CD4-positive, alpha-beta T cell (primary cell): ENCODE data around the gene PKD2. TPM values are rescaled to one million over a fixed set of nuclear protein-coding genes. Genes with fewer than 3 reads are reported as not detected.

Experiments used
- ATAC-seq: fragments of 200-7000 bp; cut with Tn5 transposase; one replicate; pipeline ENCODE4 v1.10.0; 2022; ENCODE audit warnings: mild to moderate bottlenecking; ENCODE audit not compliant: poor library complexity
- CTCF ChIA-PET: fragments of 350-600 bp; sonication (Branson Sonifier 250); formaldehyde crosslinking; loops from one replicate; lab custom pipeline; 2021; ENCODE audit warnings: antibody characterized with exemption, inconsistent platforms; lab: Charles Lee
- POLR2A ChIA-PET: fragments of 350-600 bp; sonication (Branson Sonifier 250); formaldehyde crosslinking; loops from one replicate; lab custom pipeline; 2021; ENCODE audit warnings: antibody characterized with exemption, inconsistent platforms; lab: Charles Lee
- DNase-seq, 14 experiments: peaks; one replicate each; pipeline ENCODE4 v3.0.0-alpha.2; 2013 to 2020; ENCODE audit warnings: mixed read lengths in 2 of 14
- H3K27ac ChIP-seq, 2 donors: one replicate each; pipeline versions ENCODE4 v1.5.1 to v1.7.0; 2013; ENCODE audit warnings: low read length in 2 of 2, low read depth in 1 of 2, mild to moderate bottlenecking in 1 of 2
- H3K27me3 ChIP-seq, 2 experiments: 1 replicate in 1 of 2; 2 replicates in 1 of 2; pipeline versions ENCODE4 v1.6.1 to v1.7.0; 2013; ENCODE audit warnings: low read length in 2 of 2, control low read depth in 1 of 2, mild to moderate bottlenecking in 1 of 2, moderate library complexity in 1 of 2; ENCODE audit not compliant: insufficient read depth in 2 of 2, control insufficient read depth in 1 of 2
- H3K36me3 ChIP-seq: one replicate; pipeline ENCODE4 v1.6.1; 2013; ENCODE audit warnings: low read length, control low read depth; ENCODE audit not compliant: insufficient read depth
- H3K4me1 ChIP-seq: one replicate; pipeline ENCODE4 v1.6.1; 2013; ENCODE audit warnings: low read length, control low read depth; ENCODE audit not compliant: insufficient read depth
- H3K4me3 ChIP-seq: one replicate; pipeline ENCODE4 v1.5.1; 2013; ENCODE audit warnings: mild to moderate bottlenecking, low read length, moderate library complexity
- H3K9me3 ChIP-seq, 2 experiments: 1 replicate in 1 of 2; 2 replicates in 1 of 2; pipeline versions ENCODE4 v1.6.1 to v1.7.0; 2013; ENCODE audit warnings: low read length in 2 of 2, mild to moderate bottlenecking in 2 of 2, control low read depth in 1 of 2, moderate library complexity in 1 of 2; ENCODE audit not compliant: control insufficient read depth in 1 of 2, insufficient read depth in 1 of 2
- H3K27ac Mint-ChIP-seq: one replicate; pipeline ENCODE4 v1.8.0; 2020; ENCODE audit warnings: mixed read lengths
- H3K27me3 Mint-ChIP-seq: one replicate; pipeline ENCODE4 v1.8.0; 2021; ENCODE audit warnings: mixed read lengths
- H3K36me3 Mint-ChIP-seq: one replicate; pipeline ENCODE4 v1.8.0; 2021; ENCODE audit warnings: low read depth, mixed read lengths
- H3K4me1 Mint-ChIP-seq: one replicate; pipeline ENCODE4 v1.8.0; 2021; ENCODE audit warnings: low read depth, mixed read lengths
- H3K4me3 Mint-ChIP-seq: one replicate; pipeline ENCODE4 v1.8.0; 2020; ENCODE audit warnings: mild to moderate bottlenecking, mixed read lengths
- H3K9me3 Mint-ChIP-seq: one replicate; pipeline ENCODE4 v1.8.0; 2020; ENCODE audit warnings: mixed read lengths
- CTCF ChIP-seq: fragments of 200-600 bp; IDR thresholded peaks from one replicate; pipeline ENCODE4 v1.8.0; 2022; ENCODE audit warnings: antibody characterized with exemption, mild to moderate bottlenecking
- intact Hi-C, 2 experiments: fragments of 100-400 bp; cut with DNase I in 1 of 2; cut with micrococcal nuclease in 1 of 2; formaldehyde crosslinking; loops; one replicate each; pipeline versions ENCODE4 v1.15.1 to v1.9.0; 2023 to 2025; cut with DNase I, micrococcal nuclease
- total RNA-seq, 174 experiments: library from RNA in 2 of 174; stranded (reverse) in 2 of 174; gene quantifications; one replicate each; pipeline ENCODE4 v1.2.3 and lab custom pipeline; 2021 to 2026

The PKD2 gene
- total RNA-seq, 2 experiments from 2014 or later: 4.1 to 4.3 TPM

DNA sequence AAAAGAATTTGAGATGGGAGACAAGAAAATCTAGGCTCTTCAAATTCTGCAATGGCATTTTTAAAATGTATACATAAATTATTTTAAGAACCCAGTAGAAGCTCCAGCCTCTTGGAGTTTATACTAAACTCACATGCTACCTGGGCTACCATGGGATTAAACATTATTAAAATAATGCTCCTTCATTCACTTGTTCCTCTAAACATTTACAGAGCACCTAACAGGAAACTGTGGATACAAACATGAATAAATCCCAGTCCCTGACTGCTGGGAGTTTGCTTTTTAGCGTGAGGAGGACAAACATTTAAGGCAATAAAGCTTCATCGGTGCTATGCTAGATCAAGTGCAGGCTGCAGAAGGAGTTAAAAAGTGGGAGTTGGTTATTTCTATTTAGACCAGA, 37.3 kb upstream of the PKD2 start:
- H3K4me1 Mint-ChIP-seq: peaks cover 10% of the 10 kb centered on the region
- CTCF ChIA-PET: no interaction called here
- H3K27me3 Mint-ChIP-seq: peaks cover 70% of the 10 kb centered on the region
- Histone ChIP-seq H3K36me3 (no peaks in the 10 kb centered on the region), H3K4me1 (no peaks in the 10 kb centered on the region), H3K27me3 (peaks cover 9 to 30% of the 10 kb centered on the region in 2 experiments), H3K9me3 (peaks cover 0 to 15% of the 10 kb centered on the region in 2 experiments), H3K4me3 (no peak overlapping the region), H3K27ac (no peak overlapping the region)
- no peak for ATAC-seq
- no peak overlapping the region for H3K4me3 Mint-ChIP-seq
- H3K9me3 Mint-ChIP-seq: no peaks in the 10 kb centered on the region
- DNase-seq: no peak
- no peak for TF ChIP-seq CTCF
- intact Hi-C loops: loop anchor here in 1 of 2 experiments (5.0 kb wide), 2 partner anchors 113 to 242 kb away; no protein-coding TSS in a partner anchor
- no peak overlapping the region for H3K27ac Mint-ChIP-seq
- POLR2A ChIA-PET: no interaction called here
- H3K36me3 Mint-ChIP-seq: no peaks in the 10 kb centered on the region

- no peaks in the 10 kb centered on the region for H3K36me3 Mint-ChIP-seq
- no peak for TF ChIP-seq CTCF
- CTCF ChIA-PET: no interaction called here
- intact Hi-C loops: loop anchor here in 1 of 2 experiments (5.0 kb wide), 2 partner anchors 115 to 240 kb away; no protein-coding TSS in a partner anchor
- H3K27ac ChIP-seq: no peak overlapping the region
- H3K4me1 Mint-ChIP-seq: peaks cover 16% of the 10 kb centered on the region
- no peak overlapping the region for H3K4me3 ChIP-seq
- no peak overlapping the region for H3K4me3 Mint-ChIP-seq
- H3K27ac Mint-ChIP-seq: no peak overlapping the region
- POLR2A ChIA-PET: interaction anchor here (0.7 kb wide), 1 partner anchor 14 kb away, joined by 3 read pairs; no protein-coding TSS in a partner anchor
- DNase-seq (no peak), ATAC-seq (no peak)
- H3K9me3 Mint-ChIP-seq: no peaks in the 10 kb centered on the region
- H3K4me1 ChIP-seq: peaks cover 5% of the 10 kb centered on the region
- H3K9me3 ChIP-seq: peaks cover 0 to 4% of the 10 kb centered on the region in 2 experiments
- peaks cover 76% of the 10 kb centered on the region for H3K27me3 Mint-ChIP-seq
- H3K36me3 ChIP-seq: no peaks in the 10 kb centered on the region
- H3K27me3 ChIP-seq: peaks cover 6 to 45% of the 10 kb centered on the region in 2 experiments
Measured at GRCh38 chr4:87971866-87972265, 35.6 kb upstream of the PKD2 start.

DNA sequence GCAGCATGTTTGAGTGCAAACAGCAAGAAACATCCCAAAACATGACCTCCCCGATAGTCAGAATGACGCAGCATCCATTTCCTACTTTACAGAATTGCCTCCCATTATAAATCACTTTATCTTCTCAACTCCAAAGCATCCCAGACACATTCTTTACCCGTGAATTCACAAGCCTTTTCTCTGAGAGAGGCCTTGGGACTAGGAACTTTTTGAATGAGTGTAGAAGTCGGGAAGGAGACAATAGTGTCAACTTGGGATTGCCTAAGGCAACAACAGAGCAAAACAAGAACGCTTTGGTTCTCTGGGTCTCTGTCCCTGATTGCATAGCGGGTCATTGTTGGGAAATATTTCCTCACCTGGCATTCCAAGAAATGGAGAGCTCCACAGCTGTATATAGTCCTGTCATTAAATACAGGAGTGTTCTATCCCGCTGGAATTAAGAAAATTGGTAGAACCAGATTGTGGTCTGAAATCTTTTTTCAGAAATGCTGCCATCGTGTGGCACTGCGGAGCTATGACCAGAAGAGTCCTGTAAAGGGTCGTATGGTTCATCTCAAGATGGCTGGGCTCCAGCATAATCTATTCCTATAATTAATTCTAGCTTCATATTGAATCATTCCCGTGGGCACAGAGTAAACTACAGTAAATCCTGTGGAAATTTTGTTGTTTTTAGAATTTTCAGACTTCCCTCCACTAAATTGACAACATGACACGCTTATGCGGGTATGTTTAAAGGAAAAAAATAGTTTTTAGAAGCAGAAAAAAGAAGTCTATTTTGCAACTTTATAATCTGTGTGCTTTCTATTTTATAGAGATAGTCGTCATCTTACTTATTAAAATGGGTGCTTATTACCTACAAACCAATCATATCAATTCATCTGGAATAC, 33.9 kb upstream of the PKD2 start:
- POLR2A ChIA-PET: no interaction called here

More for the DNA sequence above, 33.9 kb upstream of the PKD2 start:
- CTCF ChIA-PET: interaction anchor here (0.6 to 2.0 kb wide), 11 partner anchors 10 to 238 kb away, joined by 3 to 10 read pairs (median 3); no protein-coding TSS in a partner anchor
- H3K36me3 Mint-ChIP-seq: no peaks in the 10 kb centered on the region
- no peaks in the 10 kb centered on the region for H3K9me3 Mint-ChIP-seq
- H3K27me3 ChIP-seq: peaks cover 6 to 49% of the 10 kb centered on the region in 2 experiments
- no peak overlapping the region for H3K4me3 Mint-ChIP-seq
- DNase-seq (peak in 9 of 14 experiments; percentile 2 to 52 (median 17)), ATAC-seq (peak; percentile 68)
- no peak overlapping the region for H3K27ac ChIP-seq
- peaks cover 70% of the 10 kb centered on the region for H3K27me3 Mint-ChIP-seq
- peaks cover 0 to under 1% of the 10 kb centered on the region in 2 experiments for H3K9me3 ChIP-seq
- H3K4me1 Mint-ChIP-seq: peaks cover 16% of the 10 kb centered on the region
- intact Hi-C loops: loop anchor here in 1 of 2 experiments (5.0 kb wide), 2 partner anchors 116 to 239 kb away; no protein-coding TSS in a partner anchor
- H3K36me3 ChIP-seq: no peaks in the 10 kb centered on the region
- peak; percentile 80 for TF ChIP-seq CTCF
- H3K4me3 ChIP-seq: no peak overlapping the region
- H3K27ac Mint-ChIP-seq: no peak overlapping the region
- H3K4me1 ChIP-seq: peaks cover 5% of the 10 kb centered on the region
